Measurements from ENCODE around the gene RANBP3L.
"Not testable (repeated sequence)": the region's sequence is repeated elsewhere in the genome, so short reads cannot be mapped to it uniquely, and the experiment has no call there.

Gene RANBP3L

GRCh38 chr5:36301858-36302603, at the start of gene RANBP3L:
TSS of gene RANBP3L (minus strand) at chr5:36301902. CDS start at chr5:36301416, 486 bp downstream.
- DNase-seq (ENCODE audit: low read depth) = no peak
- H3K4me3 ChIP-seq (ENCODE audit: low read depth, low read length) = no peak within 1 kb of the TSS
- TF ChIP-seq, protein P1, sequence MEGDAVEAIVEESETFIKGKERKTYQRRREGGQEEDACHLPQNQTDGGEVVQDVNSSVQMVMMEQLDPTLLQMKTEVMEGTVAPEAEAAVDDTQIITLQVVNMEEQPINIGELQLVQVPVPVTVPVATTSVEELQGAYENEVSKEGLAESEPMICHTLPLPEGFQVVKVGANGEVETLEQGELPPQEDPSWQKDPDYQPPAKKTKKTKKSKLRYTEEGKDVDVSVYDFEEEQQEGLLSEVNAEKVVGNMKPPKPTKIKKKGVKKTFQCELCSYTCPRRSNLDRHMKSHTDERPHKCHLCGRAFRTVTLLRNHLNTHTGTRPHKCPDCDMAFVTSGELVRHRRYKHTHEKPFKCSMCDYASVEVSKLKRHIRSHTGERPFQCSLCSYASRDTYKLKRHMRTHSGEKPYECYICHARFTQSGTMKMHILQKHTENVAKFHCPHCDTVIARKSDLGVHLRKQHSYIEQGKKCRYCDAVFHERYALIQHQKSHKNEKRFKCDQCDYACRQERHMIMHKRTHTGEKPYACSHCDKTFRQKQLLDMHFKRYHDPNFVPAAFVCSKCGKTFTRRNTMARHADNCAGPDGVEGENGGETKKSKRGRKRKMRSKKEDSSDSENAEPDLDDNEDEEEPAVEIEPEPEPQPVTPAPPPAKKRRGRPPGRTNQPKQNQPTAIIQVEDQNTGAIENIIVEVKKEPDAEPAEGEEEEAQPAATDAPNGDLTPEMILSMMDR (IDR thresholded peaks at IDR 0.05; ENCODE audit: low read depth, low read length, missing control alignments) = no peak

DNA sequence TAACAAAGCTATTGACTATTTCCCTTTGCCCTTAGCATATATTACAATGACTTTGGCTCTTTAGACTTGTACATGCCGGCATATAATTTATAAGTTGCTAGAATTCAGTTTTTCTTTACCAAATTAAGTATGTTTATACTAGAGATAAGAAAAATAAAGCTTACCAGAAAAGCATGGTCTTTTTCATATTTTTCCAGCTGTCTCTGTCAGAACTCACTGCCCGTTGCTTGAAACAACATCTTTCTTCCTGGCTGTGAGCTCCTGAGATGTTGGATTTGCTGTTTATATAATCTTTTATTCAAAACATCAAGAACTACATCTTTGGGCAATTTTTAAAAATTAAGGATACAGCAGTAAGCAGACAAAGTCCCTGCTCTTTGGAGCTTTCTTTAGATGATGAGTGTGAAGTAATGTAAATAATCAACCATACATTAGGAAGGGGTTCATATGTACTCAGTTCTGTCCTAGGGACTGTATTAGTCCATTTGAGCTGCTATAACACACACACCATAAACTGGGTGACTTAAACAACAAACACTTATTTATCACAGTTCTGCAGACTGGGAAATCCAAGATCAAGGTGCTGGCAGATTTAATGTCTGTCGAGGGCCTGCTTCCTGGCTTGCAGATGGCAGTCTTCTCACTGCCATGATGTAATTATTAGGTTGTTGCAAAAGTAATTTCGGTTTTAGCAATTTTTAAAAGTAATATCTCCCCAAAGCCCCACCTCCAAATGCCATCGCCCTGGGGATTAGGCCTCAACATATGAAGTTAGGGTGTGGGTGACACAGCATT, 45.4 kb upstream of the RANBP3L start:
- no peak overlapping the region for H3K4me3 ChIP-seq (ENCODE audit: low read depth, low read length)
- DNase-seq (ENCODE audit: low read depth) = no peak
- TF ChIP-seq, protein P1 (IDR thresholded peaks at IDR 0.05; ENCODE audit: low read depth, low read length, missing control alignments) = no peak

DNA sequence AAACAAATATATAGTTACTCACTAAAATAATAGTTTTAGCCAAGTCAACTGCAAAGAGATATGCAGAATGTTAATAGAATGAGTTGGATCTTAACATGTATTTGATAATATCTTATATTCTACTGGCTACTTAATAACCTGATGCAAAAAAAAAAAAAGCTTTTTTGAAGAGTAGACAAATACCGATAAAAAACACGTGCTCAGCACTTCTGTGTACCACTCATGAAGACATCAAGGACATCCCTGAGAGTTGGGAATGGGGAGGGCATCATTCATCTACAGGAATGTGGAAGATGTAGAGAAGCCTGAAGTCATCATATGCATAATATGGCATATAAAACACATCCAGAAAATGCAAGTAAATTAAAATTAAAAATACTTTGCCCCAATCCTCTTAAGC, 43.2 kb upstream of the RANBP3L start:
- TF ChIP-seq, protein P1 (IDR thresholded peaks at IDR 0.05; ENCODE audit: low read depth, low read length, missing control alignments) = no peak
- DNase-seq (ENCODE audit: low read depth) = no peak
- no peak overlapping the region for H3K4me3 ChIP-seq (ENCODE audit: low read depth, low read length)

DNA sequence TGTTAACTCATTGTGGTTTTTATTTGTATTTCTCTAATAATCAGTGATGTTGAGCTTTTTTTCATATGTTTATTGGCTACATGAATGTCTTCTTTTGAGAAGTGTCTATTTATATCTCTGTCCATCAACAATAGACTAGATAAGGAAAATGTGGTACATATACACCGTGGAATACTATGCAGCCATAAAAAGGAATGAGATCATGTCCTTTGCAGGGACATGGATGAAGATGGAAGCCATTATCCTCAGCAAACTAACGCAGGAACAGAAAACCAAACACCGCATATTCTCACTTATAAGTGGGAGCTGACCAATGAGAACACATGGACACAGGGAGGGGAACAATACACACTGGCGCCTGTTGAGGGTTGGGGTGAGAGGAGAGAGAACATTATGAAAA, 40.0 kb upstream of the RANBP3L start:
- H3K4me3 ChIP-seq (ENCODE audit: low read depth, low read length); DNase-seq (ENCODE audit: low read depth): not testable (repeated sequence)

DNA sequence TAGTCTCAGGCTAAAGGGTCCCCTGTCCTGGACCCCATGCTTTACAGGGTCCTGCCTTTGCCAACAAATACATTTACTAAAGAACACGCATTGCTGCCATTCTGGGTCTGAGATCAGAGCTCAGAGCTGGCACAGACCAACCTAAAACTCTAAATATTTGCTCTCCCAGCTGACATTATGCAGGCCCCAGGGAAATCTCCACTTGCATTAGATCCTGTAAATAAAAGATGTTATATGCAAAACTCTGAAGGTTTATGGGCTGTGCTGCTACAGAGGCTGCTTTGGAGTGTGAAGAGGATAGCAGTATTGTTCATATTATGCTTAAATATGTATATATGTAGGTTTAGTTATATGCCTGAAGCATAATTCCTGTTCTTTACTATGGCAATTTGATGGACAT, 35.9 kb upstream of the RANBP3L start:
- TF ChIP-seq, protein P1 (IDR thresholded peaks at IDR 0.05; ENCODE audit: low read depth, low read length, missing control alignments) = no peak
- no peak overlapping the region for H3K4me3 ChIP-seq (ENCODE audit: low read depth, low read length)
- DNase-seq (ENCODE audit: low read depth) = no peak

DNA sequence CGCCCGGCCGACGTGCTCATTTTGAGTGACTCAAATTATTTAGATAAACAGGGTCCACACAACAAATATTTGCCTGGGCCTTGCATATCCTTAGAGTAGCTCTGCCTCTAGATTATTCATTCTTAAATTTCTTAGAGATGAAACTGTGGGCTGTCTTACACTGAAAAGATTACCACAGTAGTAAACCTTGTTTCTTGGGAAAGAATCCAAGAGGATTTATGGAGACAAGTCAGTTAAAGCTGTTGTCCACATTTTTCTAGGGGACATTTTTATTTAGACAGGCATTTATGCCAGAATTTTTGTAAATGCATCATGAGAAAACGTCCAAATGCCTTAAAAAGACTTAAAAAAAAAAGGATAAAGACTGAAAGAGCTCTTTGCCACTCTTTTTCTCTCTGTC, 32.6 kb upstream of the RANBP3L start:
- TF ChIP-seq, protein P1 (IDR thresholded peaks at IDR 0.05; ENCODE audit: low read depth, low read length, missing control alignments) = no peak
- no peak for DNase-seq (ENCODE audit: low read depth)
- no peak overlapping the region for H3K4me3 ChIP-seq (ENCODE audit: low read depth, low read length)

DNA sequence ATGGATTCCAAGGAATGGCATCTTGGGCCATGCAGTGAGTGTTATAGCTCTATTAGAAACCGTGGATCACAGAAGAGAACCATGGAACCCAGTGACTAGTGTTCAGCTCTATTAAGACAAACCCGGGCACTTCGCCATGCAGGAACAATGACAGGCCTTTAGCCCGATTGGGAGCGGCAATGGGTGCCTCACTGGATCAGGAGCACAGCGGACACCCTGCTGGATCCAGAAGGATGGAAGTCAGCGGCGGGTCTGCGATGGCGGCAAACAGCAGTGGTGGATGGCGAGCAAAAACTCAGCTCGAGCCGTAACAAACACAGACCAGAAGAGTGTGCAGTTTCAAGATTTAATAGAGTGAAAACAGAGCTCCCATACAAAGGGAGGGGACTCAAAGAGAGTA, 31.0 kb upstream of the RANBP3L start:
- not testable (repeated sequence) for DNase-seq (ENCODE audit: low read depth); H3K4me3 ChIP-seq (ENCODE audit: low read depth, low read length)

DNA sequence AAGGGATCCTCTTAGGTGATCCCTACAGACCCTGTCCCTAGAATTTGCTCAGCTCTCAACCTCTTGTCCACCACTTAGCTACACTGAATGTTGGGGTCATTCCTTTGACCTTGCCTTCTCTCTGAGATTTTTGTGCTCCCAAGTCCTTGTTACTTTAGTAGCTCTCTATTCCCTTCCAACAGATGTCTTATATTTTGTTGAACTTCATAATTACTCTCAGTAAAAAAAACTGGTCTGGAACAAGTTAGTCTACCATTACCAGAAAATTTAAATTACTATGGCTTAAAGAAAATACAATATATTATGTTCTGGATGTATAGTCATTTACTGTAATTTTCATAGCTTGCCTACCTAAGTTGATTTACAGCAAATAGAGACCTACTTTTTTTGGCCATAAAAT, 23.5 kb upstream of the RANBP3L start:
- TF ChIP-seq, protein P1 (IDR thresholded peaks at IDR 0.05; ENCODE audit: low read depth, low read length, missing control alignments) = no peak
- no peak overlapping the region for H3K4me3 ChIP-seq (ENCODE audit: low read depth, low read length)
- no peak for DNase-seq (ENCODE audit: low read depth)

All from GM12864 (cell line).